ENCODE results near the gene RRAGB. TPM values are rescaled to one million over a fixed set of nuclear protein-coding genes. Genes with fewer than 3 reads are reported as not detected.
"Not testable (repeated sequence)": the region's sequence is repeated elsewhere in the genome, so short reads cannot be mapped to it uniquely, and the experiment has no call there.

Gene RRAGB
- total RNA-seq, 4 donors from 2014 or later: 4.0 to 15.1 (median 6.7) TPM

GRCh38 chrX:55767100-55767499 is 49.6 kb downstream of the RRAGB start:
- H3K36me3 ChIP-seq: peaks cover 0 to 3% (median 0%) of the 10 kb centered on the region in 3 donors
- TF ChIP-seq POLR2A (IDR thresholded peaks at IDR 0.05): no peak
- no peaks in the 10 kb centered on the region for H3K9me3 ChIP-seq
- H3K27me3 ChIP-seq: no peaks in the 10 kb centered on the region
- intact Hi-C loops (cut with DNase I): no loop called here
- DNase-seq: no peak
- WGBS, 2 donors: 31 to 42% methylated on average over 1 of the region's 1 CpG
- no peak overlapping the region for H3K4me3 ChIP-seq
- H3K27ac ChIP-seq: no peak overlapping the region
- no peaks in the 10 kb centered on the region for H3K4me1 ChIP-seq

- intact Hi-C loops (cut with DNase I); H3K4me3 ChIP-seq; H3K27ac ChIP-seq; H3K9me3 ChIP-seq; H3K4me1 ChIP-seq; H3K27me3 ChIP-seq; DNase-seq; H3K36me3 ChIP-seq: not testable (repeated sequence)
- WGBS, 2 donors: no CpG with 5 or more reads among the region's 6 CpGs
Measured at GRCh38 chrX:55774419-55774818, 56.9 kb downstream of the RRAGB start.

GRCh38 chrX:55777596-55777995 is 60.0 kb downstream of the RRAGB start:
- no peaks in the 10 kb centered on the region for H3K27me3 ChIP-seq
- no peak overlapping the region for H3K4me3 ChIP-seq
- H3K9me3 ChIP-seq: no peaks in the 10 kb centered on the region
- H3K36me3 ChIP-seq: no peaks in the 10 kb centered on the region
- 91 to 100% methylated on average over 1 to 2 of the region's 2 CpGs for WGBS, 2 donors
- no peaks in the 10 kb centered on the region for H3K4me1 ChIP-seq
- no peak overlapping the region for H3K27ac ChIP-seq
- intact Hi-C loops (cut with DNase I): no loop called here
- no peak for DNase-seq
- TF ChIP-seq CTCF (IDR thresholded peaks at IDR 0.05) (no peak), POLR2A (IDR thresholded peaks at IDR 0.05) (no peak)

GRCh38 chrX:55778322-55778721 is 60.8 kb downstream of the RRAGB start:
- no peaks in the 10 kb centered on the region for H3K27me3 ChIP-seq
- H3K36me3 ChIP-seq: no peaks in the 10 kb centered on the region
- intact Hi-C loops (cut with DNase I): no loop called here
- DNase-seq: no peak
- TF ChIP-seq CTCF (IDR thresholded peaks at IDR 0.05) (no peak), POLR2A (IDR thresholded peaks at IDR 0.05) (no peak)
- H3K4me3 ChIP-seq: no peak overlapping the region
- H3K4me1 ChIP-seq: no peaks in the 10 kb centered on the region
- H3K27ac ChIP-seq: no peak overlapping the region
- H3K9me3 ChIP-seq: no peaks in the 10 kb centered on the region

- no peak for TF ChIP-seq CTCF (IDR thresholded peaks at IDR 0.05)
- no peak for TF ChIP-seq POLR2A (IDR thresholded peaks at IDR 0.05)
- Histone ChIP-seq H3K27ac (no peak overlapping the region), H3K9me3 (no peaks in the 10 kb centered on the region), H3K36me3 (no peaks in the 10 kb centered on the region), H3K4me1 (no peaks in the 10 kb centered on the region), H3K27me3 (no peaks in the 10 kb centered on the region), H3K4me3 (no peak overlapping the region)
- intact Hi-C loops (cut with DNase I): no loop called here
- WGBS, 2 donors: 58 to 74% methylated on average over 2 to 3 of the region's 3 CpGs
- DNase-seq: no peak
Measured at GRCh38 chrX:55783723-55784122, 66.2 kb downstream of the RRAGB start.

GRCh38 chrX:55787063-55787462 is 69.5 kb downstream of the RRAGB start:
- intact Hi-C loops (cut with DNase I): no loop called here

More at GRCh38 chrX:55787063-55787462, 69.5 kb downstream of the RRAGB start:
- no peaks in the 10 kb centered on the region for H3K4me1 ChIP-seq
- H3K27ac ChIP-seq: no peak overlapping the region
- no peaks in the 10 kb centered on the region for H3K27me3 ChIP-seq
- no peak for TF ChIP-seq POLR2A (IDR thresholded peaks at IDR 0.05)
- no peak for TF ChIP-seq CTCF (IDR thresholded peaks at IDR 0.05)
- no peaks in the 10 kb centered on the region for H3K36me3 ChIP-seq
- no peak overlapping the region for H3K4me3 ChIP-seq
- H3K9me3 ChIP-seq: no peaks in the 10 kb centered on the region
- DNase-seq: no peak
